IMR-90 (cell line): ENCODE data around the gene KCNK18. TPM values are rescaled to one million over a fixed set of nuclear protein-coding genes. Genes with fewer than 3 reads are reported as not detected.

Experiments
- ATAC-seq: fragments of 200-7000 bp; cut with Tn5 transposase; 2 replicates; pipeline ENCODE4 v1.9.1; 2020; ENCODE audit warnings: low read depth, mild to moderate bottlenecking, moderate library complexity
- BruUV-seq: library from RNA; stranded (reverse); fragments of 400-500 nt; replicated peaks from 2 replicates; lab custom pipeline; 2021; lab: Mats Ljungman, UMichigan
- CTCF ChIA-PET: fragments of 300-600 bp; formaldehyde crosslinking; extraction: SDS; loops from one replicate; lab custom pipeline; 2021; ENCODE audit warnings: antibody characterized with exemption; lab: Yijun Ruan, JAX
- POLR2A ChIA-PET: fragments of 300-600 bp; sonication (Branson Sonifier 250); formaldehyde crosslinking; loops from one replicate; lab custom pipeline; 2022; ENCODE audit warnings: antibody characterized with exemption; ENCODE audit not compliant: unreplicated experiment; lab: Charles Lee
- DNase-seq: peaks from one replicate; pipeline ENCODE4 v3.0.0; 2013
- H2AFZ ChIP-seq: replicated peaks from 2 replicates; pipeline ENCODE3; 2013; ENCODE audit warnings: low read length, mild to moderate bottlenecking; ENCODE audit not compliant: poor library complexity
- H2AK5ac ChIP-seq: 2 replicates; pipeline ENCODE4 v1.6.1; 2013; ENCODE audit warnings: low read depth, low read length, inconsistent platforms
- H2AK9ac ChIP-seq: replicated peaks from 2 replicates; pipeline ENCODE3; 2013; ENCODE audit warnings: mild to moderate bottlenecking, low read depth, low read length, moderate library complexity; ENCODE audit not compliant: poor library complexity
- H2BK120ac ChIP-seq: 2 replicates; pipeline ENCODE4 v1.6.1; 2013; ENCODE audit warnings: low read depth, low read length, inconsistent platforms
- H2BK15ac ChIP-seq: 3 replicates; pipeline ENCODE4 v1.6.1; 2013; ENCODE audit warnings: low read depth, low read length, inconsistent platforms
- H2BK20ac ChIP-seq: 2 replicates; pipeline ENCODE4 v1.6.1; 2013; ENCODE audit warnings: low read depth, mild to moderate bottlenecking, inconsistent platforms, low read length, moderate library complexity
- H2BK5ac ChIP-seq: 2 replicates; pipeline ENCODE4 v1.6.1; 2013; ENCODE audit warnings: mild to moderate bottlenecking, low read depth, low read length, inconsistent platforms; ENCODE audit not compliant: poor library complexity, severe bottlenecking
- H3K14ac ChIP-seq: replicated peaks from 2 replicates; pipeline ENCODE4 v1.6.1; 2013; ENCODE audit warnings: low read depth, low read length, inconsistent platforms
- H3K18ac ChIP-seq: 2 replicates; pipeline ENCODE4 v1.6.1; 2013; ENCODE audit warnings: low read depth, low read length, control low read depth
- H3K23ac ChIP-seq: 2 replicates; pipeline ENCODE4 v1.6.1; 2013; ENCODE audit warnings: low read depth, low read length, inconsistent platforms
- H3K27ac ChIP-seq: 2 replicates; pipeline ENCODE4 v1.5.1; 2013; ENCODE audit warnings: mild to moderate bottlenecking, control low read depth, low read length; ENCODE audit not compliant: insufficient read depth
- H3K27me3 ChIP-seq: 2 replicates; pipeline ENCODE4 v1.6.1; 2013; ENCODE audit warnings: low read length; ENCODE audit not compliant: control insufficient read depth, insufficient read depth
- H3K36me3 ChIP-seq: 2 replicates; pipeline ENCODE4 v1.6.1; 2013; ENCODE audit warnings: low read length, mixed read lengths; ENCODE audit not compliant: control insufficient read depth, insufficient read depth
- H3K4ac ChIP-seq: 2 replicates; pipeline ENCODE4 v1.6.1; 2013; ENCODE audit warnings: low read depth, low read length, inconsistent platforms
- H3K4me1 ChIP-seq: 2 replicates; pipeline ENCODE4 v1.6.1; 2013; ENCODE audit warnings: low read length, mixed read lengths; ENCODE audit not compliant: control insufficient read depth, insufficient read depth
- H3K4me2 ChIP-seq: 2 replicates; pipeline ENCODE4 v1.6.1; 2013; ENCODE audit warnings: low read depth, mild to moderate bottlenecking, control low read depth, low read length, moderate library complexity
- H3K4me3 ChIP-seq: 2 replicates; pipeline ENCODE4 v1.5.1; 2013; ENCODE audit warnings: low read depth, mild to moderate bottlenecking, control low read depth, low read length, moderate library complexity; ENCODE audit not compliant: insufficient read depth
- H3K56ac ChIP-seq: 2 replicates; pipeline ENCODE4 v1.6.1; 2013; ENCODE audit warnings: low read length, inconsistent platforms; ENCODE audit not compliant: insufficient read depth; ENCODE audit errors: extremely low read depth
- H3K79me1 ChIP-seq, 2 experiments: 2 replicates each; pipeline ENCODE4 v1.6.1; 2013; ENCODE audit warnings: low read length in 2 of 2, inconsistent platforms in 1 of 2, low read depth in 1 of 2
- H3K9ac ChIP-seq: 2 replicates; pipeline ENCODE4 v1.6.1; 2013; ENCODE audit warnings: low read depth, low read length, control low read depth
- H3K9me1 ChIP-seq: 2 replicates; pipeline ENCODE4 v1.6.1; 2013; ENCODE audit warnings: low read length, inconsistent platforms; ENCODE audit not compliant: insufficient read depth
- H3K9me3 ChIP-seq: 2 replicates; pipeline ENCODE4 v1.6.1; 2013; ENCODE audit warnings: low read length; ENCODE audit not compliant: control insufficient read depth, insufficient read depth
- H4K20me1 ChIP-seq: 2 replicates; pipeline ENCODE4 v1.6.1; 2013; ENCODE audit warnings: low read length, inconsistent platforms; ENCODE audit not compliant: insufficient read depth
- H4K5ac ChIP-seq: 2 replicates; pipeline ENCODE4 v1.6.1; 2013; ENCODE audit warnings: mild to moderate bottlenecking, low read depth, low read length, control low read depth
- H4K8ac ChIP-seq, 2 experiments: 2 replicates each; pipeline ENCODE4 v1.6.1; 2013; ENCODE audit warnings: low read depth in 2 of 2, low read length in 2 of 2, control low read depth in 1 of 2, inconsistent platforms in 1 of 2
- H4K91ac ChIP-seq: 2 replicates; pipeline ENCODE4 v1.6.1; 2013; ENCODE audit warnings: low read depth, low read length, inconsistent platforms; ENCODE audit not compliant: insufficient read depth
- FOS ChIP-seq: fragments of 150-350 bp; IDR thresholded peaks from 2 replicates; pipeline ENCODE4 v1.6.1; 2016; ENCODE audit warnings: low read depth, low read length
- POLR2A ChIP-seq: IDR thresholded peaks from 2 replicates; pipeline ENCODE4 v1.6.1; 2012; ENCODE audit warnings: mild to moderate bottlenecking, low read depth, low read length
- SMC3 ChIP-seq: fragments of 150-350 bp; IDR thresholded peaks from 2 replicates; pipeline ENCODE4 v1.6.1; 2016; ENCODE audit warnings: low read depth, mild to moderate bottlenecking, antibody characterized with exemption, low read length, moderate library complexity
- WGBS, 2 experiments: methylation state at CpG; one replicate each; pipeline versions ENCODE4 v1.1.5 to v1.1.7; 2013; ENCODE audit warnings: missing lambda C conversion rate in 2 of 2; ENCODE audit not compliant: insufficient read length in 1 of 2; ENCODE audit errors: extremely low coverage in 2 of 2; 5-methylcytosine and 5-hydroxymethylcytosine counted together
- dilution Hi-C: fragments of 300-500 bp; cut with HindIII; formaldehyde crosslinking; loops from one replicate; pipeline ENCODE4 v1.14.3; 2018; ENCODE audit warnings: low sequenced_read_pairs; ENCODE audit not compliant: unreplicated experiment
- in situ Hi-C: fragments of 300-500 bp; cut with MboI; formaldehyde crosslinking; loops from 3 replicates; pipeline ENCODE4 v1.14.3; 2019; ENCODE audit warnings: low sequenced_read_pairs, inconsistent platforms, mixed read lengths
- intact Hi-C: fragments of 100-400 bp; cut with micrococcal nuclease; formaldehyde crosslinking; loops from 2 replicates; pipeline ENCODE4 v1.10.0; 2022
- polyA plus RNA-seq, 3 experiments: library from polyadenylated mRNA; depleted of rRNA; stranded (reverse); fragments of >200 nt; gene quantifications; 2 replicates each; pipeline ENCODE4 v1.2.3, GENCODE V29; 2012; ENCODE audit warnings: low replicate concordance in 1 of 3
- total RNA-seq: library from RNA; depleted of rRNA; stranded (reverse); fragments of >200 nt; gene quantifications from 2 replicates; pipeline ENCODE4 v1.2.3, GENCODE V29; 2012
- TF ChIP-seq, protein P1 (sequence below): conservative IDR thresholded peaks from 2 replicates; pipeline ENCODE4 v1.5.1; 2012; ENCODE audit warnings: mild to moderate bottlenecking, low read depth, low read length, improper control_type of control experiment

The KCNK18 gene
- total and polyA plus RNA-seq, 2 of the 4 experiments (the other 2 are of a cell fraction): not detected

DNA sequence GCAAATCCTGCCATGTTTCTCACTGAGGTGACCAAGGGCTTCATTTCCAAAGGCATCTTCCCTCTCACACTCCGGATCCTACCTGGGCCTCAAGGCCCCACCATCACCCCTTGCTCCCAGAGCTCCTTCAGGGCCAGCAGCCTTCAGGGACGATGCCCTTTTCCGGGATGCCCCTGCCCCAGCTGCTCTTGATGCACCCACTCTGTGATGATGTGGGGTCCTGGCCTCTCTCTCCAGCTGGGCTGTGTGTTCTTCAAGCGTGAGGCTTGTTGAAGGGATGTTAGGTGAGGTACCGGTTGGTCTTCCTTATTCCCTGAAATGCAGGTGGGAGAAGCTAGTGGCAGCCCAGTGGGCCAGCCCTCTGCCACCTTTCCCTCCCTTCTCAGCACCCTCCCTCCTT, 25.3 kb downstream of the KCNK18 start:
- no peak overlapping the region for H2AK5ac ChIP-seq
- TF ChIP-seq POLR2A: no peak
- TF ChIP-seq, protein P1, sequence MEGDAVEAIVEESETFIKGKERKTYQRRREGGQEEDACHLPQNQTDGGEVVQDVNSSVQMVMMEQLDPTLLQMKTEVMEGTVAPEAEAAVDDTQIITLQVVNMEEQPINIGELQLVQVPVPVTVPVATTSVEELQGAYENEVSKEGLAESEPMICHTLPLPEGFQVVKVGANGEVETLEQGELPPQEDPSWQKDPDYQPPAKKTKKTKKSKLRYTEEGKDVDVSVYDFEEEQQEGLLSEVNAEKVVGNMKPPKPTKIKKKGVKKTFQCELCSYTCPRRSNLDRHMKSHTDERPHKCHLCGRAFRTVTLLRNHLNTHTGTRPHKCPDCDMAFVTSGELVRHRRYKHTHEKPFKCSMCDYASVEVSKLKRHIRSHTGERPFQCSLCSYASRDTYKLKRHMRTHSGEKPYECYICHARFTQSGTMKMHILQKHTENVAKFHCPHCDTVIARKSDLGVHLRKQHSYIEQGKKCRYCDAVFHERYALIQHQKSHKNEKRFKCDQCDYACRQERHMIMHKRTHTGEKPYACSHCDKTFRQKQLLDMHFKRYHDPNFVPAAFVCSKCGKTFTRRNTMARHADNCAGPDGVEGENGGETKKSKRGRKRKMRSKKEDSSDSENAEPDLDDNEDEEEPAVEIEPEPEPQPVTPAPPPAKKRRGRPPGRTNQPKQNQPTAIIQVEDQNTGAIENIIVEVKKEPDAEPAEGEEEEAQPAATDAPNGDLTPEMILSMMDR: no peak
- TF ChIP-seq FOS: no peak
- TF ChIP-seq SMC3: no peak
- no TSS peak for BruUV-seq

More for the DNA sequence above, 25.3 kb downstream of the KCNK18 start:
- Histone ChIP-seq H2BK20ac (no peak overlapping the region), H2AK9ac (no peak overlapping the region), H4K20me1 (no peaks in the 10 kb centered on the region), H3K27ac (no peak overlapping the region), H2BK5ac (no peak overlapping the region), H3K36me3 (no peaks in the 10 kb centered on the region), H3K14ac (no peak overlapping the region), H2BK15ac (no peak overlapping the region), H3K4me2 (no peak overlapping the region), H3K79me1 (no peaks in the 10 kb centered on the region), H3K9me1 (no peaks in the 10 kb centered on the region), H3K56ac (no peak overlapping the region), H3K9ac (no peak overlapping the region), H3K18ac (no peak overlapping the region), H3K4me3 (no peak overlapping the region), H3K9me3 (no peaks in the 10 kb centered on the region), H4K5ac (no peak overlapping the region), H2AFZ (no peak overlapping the region), H3K23ac (no peak overlapping the region), H3K4me1 (no peaks in the 10 kb centered on the region), H4K8ac (no peak overlapping the region), H2BK120ac (no peak overlapping the region), H3K27me3 (peaks cover 1% of the 10 kb centered on the region; the same call in 1 of the 2 replicates), H3K4ac (no peak overlapping the region), H4K91ac (no peak overlapping the region)
- no CpG with 5 or more reads among the region's 5 CpGs for WGBS, 2 experiments
- in situ Hi-C loops (loop anchor here (5.0 to 25.0 kb wide), 2 partner anchors 95 to 1015 kb away; no protein-coding TSS in a partner anchor), dilution Hi-C loops (no loop called here), intact Hi-C loops (no loop called here)
- no peak for ATAC-seq
- CTCF ChIA-PET: no interaction called here
- no peak for DNase-seq
- POLR2A ChIA-PET: no interaction called here
